HG02852 (cell line): ENCODE measurements around the gene USP4.
A peak's percentile ranks its signal among the peaks of the same experiment; 100 is the strongest.
"Not testable (repeated sequence)": the region's sequence is repeated elsewhere in the genome, so short reads cannot be mapped to it uniquely, and the experiment has no call there.

Experiments
- ATAC-seq: cut with Tn5 transposase; IDR thresholded peaks from one replicate; pipeline ENCODE4 v1.9.1; 2021; ENCODE audit warnings: mild to moderate bottlenecking, moderate library complexity; ENCODE audit not compliant: unreplicated experiment

Gene USP4

GRCh38 chr3:49352890-49353421 lies 13.1 kb upstream of the USP4 start:
- no peak for ATAC-seq

GRCh38 chr3:49352281-49352680 lies 12.4 kb upstream of the USP4 start:
- no peak for ATAC-seq

- no peak for ATAC-seq
Measured at GRCh38 chr3:49351521-49352011, 11.7 kb upstream of the USP4 start.

- ATAC-seq: no peak
Measured at GRCh38 chr3:49349348-49350114, 9.7 kb upstream of the USP4 start.

GRCh38 chr3:49348361-49348760 lies 8.5 kb upstream of the USP4 start:
- not testable (repeated sequence) for ATAC-seq

- ATAC-seq: no peak
Measured at GRCh38 chr3:49346797-49347251, 7.0 kb upstream of the USP4 start.

GRCh38 chr3:49343163-49343562 lies 3.3 kb upstream of the USP4 start:
- ATAC-seq: no peak

- no peak for ATAC-seq
Measured at GRCh38 chr3:49341996-49342395, 2.1 kb upstream of the USP4 start.

GRCh38 chr3:49339581-49339940 lies 292 bp downstream of the USP4 start:
- peak; percentile 15 for ATAC-seq

GRCh38 chr3:49333916-49334633 lies 5.8 kb downstream of the USP4 start:
- ATAC-seq: no peak

- no peak for ATAC-seq
Measured at GRCh38 chr3:49333091-49333490, 6.8 kb downstream of the USP4 start.

- ATAC-seq: no peak
Measured at GRCh38 chr3:49329186-49329585, 10.7 kb downstream of the USP4 start.

GRCh38 chr3:49328350-49328749 lies 11.5 kb downstream of the USP4 start:
- ATAC-seq: not testable (repeated sequence)

GRCh38 chr3:49327485-49327884 lies 12.4 kb downstream of the USP4 start:
- ATAC-seq: no peak

GRCh38 chr3:49324768-49325167 lies 15.1 kb downstream of the USP4 start:
- no peak for ATAC-seq

GRCh38 chr3:49316696-49317457 lies 23.0 kb downstream of the USP4 start:
- no peak for ATAC-seq

- ATAC-seq: no peak
Measured at GRCh38 chr3:49313896-49314688, 25.8 kb downstream of the USP4 start.

GRCh38 chr3:49311283-49311682 lies 28.6 kb downstream of the USP4 start:
- no peak for ATAC-seq

- no peak for ATAC-seq
Measured at GRCh38 chr3:49310677-49311076, 29.2 kb downstream of the USP4 start.

- no peak for ATAC-seq
Measured at GRCh38 chr3:49305608-49306007, 34.2 kb downstream of the USP4 start.
